K562 (cell line): ENCODE measurements around the gene ATPAF2. TPM values are rescaled to one million over a fixed set of nuclear protein-coding genes. Genes with fewer than 3 reads are reported as not detected.

Experiments
- CHD1 ChIP-seq: fragments of 200-600 bp; sonication (generic); IDR thresholded peaks from one replicate; pipeline ENCODE4 v1.6.1; 2012; ENCODE audit warnings: mild to moderate bottlenecking, moderate library complexity, low read length, inconsistent platforms
- FOXP1 ChIP-seq: sonication (generic); formaldehyde crosslinking; IDR thresholded peaks from 2 replicates; pipeline ENCODE4 v1.8.0; 2022; ENCODE audit warnings: mild to moderate bottlenecking, missing genetic modification reagents
- GABPA ChIP-seq: fragments of 200-800 bp; sonication (Bioruptor generic); conservative IDR thresholded peaks from 2 replicates; pipeline ENCODE4 v1.6.1; 2016; ENCODE audit warnings: low read depth, missing genetic modification characterization, missing compliant biosample characterization
- HCFC1 ChIP-seq: IDR thresholded peaks from 2 replicates; pipeline ENCODE4 v1.6.1; 2012; ENCODE audit warnings: low read depth, low read length, improper control_type of control experiment
- KDM4B ChIP-seq, 2 experiments: fragments of 450-650 bp in 1 of 2; sonication (generic) in 1 of 2; IDR thresholded peaks; 2 replicates each; pipeline ENCODE4 v1.6.1; 2016 to 2017; ENCODE audit warnings: borderline replicate concordance in 2 of 2, antibody characterized with exemption in 1 of 2, low read depth in 1 of 2, mild to moderate bottlenecking in 1 of 2
- POLR2G ChIP-seq: fragments of 200-400 bp; formaldehyde crosslinking; IDR thresholded peaks from 2 replicates; pipeline ENCODE4 v1.6.1; 2017; ENCODE audit warnings: low read depth, mild to moderate bottlenecking, antibody characterized with exemption, low read length, moderate library complexity
- SAP30 ChIP-seq: fragments of 200-600 bp; sonication (generic); IDR thresholded peaks from 2 replicates; pipeline ENCODE4 v1.6.1; 2012; ENCODE audit warnings: borderline replicate concordance, low read depth, mild to moderate bottlenecking, moderate library complexity, low read length, control low read depth, inconsistent platforms; ENCODE audit not compliant: insufficient read depth, poor library complexity, severe bottlenecking
- ZKSCAN1 ChIP-seq: fragments of 150-350 bp; IDR thresholded peaks from 2 replicates; pipeline ENCODE4 v1.6.1; 2016; ENCODE audit warnings: low read depth, low read length
- ZNF146 ChIP-seq: IDR thresholded peaks from one replicate; pipeline ENCODE4 v1.6.1; 2018; ENCODE audit warnings: missing compliant biosample characterization; ENCODE audit not compliant: unreplicated experiment
- ZNF79 ChIP-seq: fragments of 250-450 bp; sonication (Bioruptor Pico); IDR thresholded peaks from 2 replicates; pipeline ENCODE4 v1.4.0; 2020; ENCODE audit warnings: low read depth, mild to moderate bottlenecking, moderate library complexity
- polyA plus RNA-seq, 8 experiments: library from polyadenylated mRNA; depleted of rRNA in 4 of 8; stranded (reverse) in 5 of 8; unstranded in 3 of 8; fragments of >200 nt; fragmentation: Nextera tagmentation in 2 of 8; fragmentation: Illumina TruSeq in 1 of 8; extraction: Ambion mirVana in 2 of 8; extraction: Trizol in 1 of 8; gene quantifications; 2 replicates each; pipeline versions ENCODE4 v1.2.1 to v1.2.3, GENCODE V29; 2011 to 2014; ENCODE audit warnings: inconsistent platforms in 1 of 8, missing spikeins in 1 of 8
- total RNA-seq, 7 experiments: library from RNA; depleted of rRNA in 6 of 7; stranded (reverse); fragments of >200 nt in 6 of 7; fragmentation: Illumina TruSeq in 2 of 7; extraction: Trizol in 2 of 7; gene quantifications; 2 replicates each; pipeline versions ENCODE4 v1.2.1 to v1.2.3, GENCODE V29; 2011 to 2021; ENCODE audit warnings: low replicate concordance in 1 of 7
- TF ChIP-seq, protein P1 (sequence below): fragments of 200-800 bp; sonication (Bioruptor generic); IDR thresholded peaks from 2 replicates; pipeline ENCODE4 v1.6.1; 2017; ENCODE audit warnings: missing genetic modification characterization, missing compliant biosample characterization
- TF ChIP-seq, protein P2 (sequence below): fragments of 200-800 bp; sonication (Bioruptor generic); IDR thresholded peaks from 2 replicates; pipeline ENCODE4 v1.6.1; 2017; ENCODE audit warnings: missing genetic modification characterization, missing compliant biosample characterization
- TF ChIP-seq, protein P3 (sequence below): sonication (generic); formaldehyde crosslinking; IDR thresholded peaks from 2 replicates; pipeline ENCODE4 v1.9.0; 2022; ENCODE audit warnings: mild to moderate bottlenecking, missing genetic modification reagents

ATPAF2 gene
- total and polyA plus RNA-seq, 9 of the 15 experiments (the other 6 are each of a cell fraction or from before 2014, with no cell fraction given), result 2.1 to 19.2 (median 11.3) TPM

DNA sequence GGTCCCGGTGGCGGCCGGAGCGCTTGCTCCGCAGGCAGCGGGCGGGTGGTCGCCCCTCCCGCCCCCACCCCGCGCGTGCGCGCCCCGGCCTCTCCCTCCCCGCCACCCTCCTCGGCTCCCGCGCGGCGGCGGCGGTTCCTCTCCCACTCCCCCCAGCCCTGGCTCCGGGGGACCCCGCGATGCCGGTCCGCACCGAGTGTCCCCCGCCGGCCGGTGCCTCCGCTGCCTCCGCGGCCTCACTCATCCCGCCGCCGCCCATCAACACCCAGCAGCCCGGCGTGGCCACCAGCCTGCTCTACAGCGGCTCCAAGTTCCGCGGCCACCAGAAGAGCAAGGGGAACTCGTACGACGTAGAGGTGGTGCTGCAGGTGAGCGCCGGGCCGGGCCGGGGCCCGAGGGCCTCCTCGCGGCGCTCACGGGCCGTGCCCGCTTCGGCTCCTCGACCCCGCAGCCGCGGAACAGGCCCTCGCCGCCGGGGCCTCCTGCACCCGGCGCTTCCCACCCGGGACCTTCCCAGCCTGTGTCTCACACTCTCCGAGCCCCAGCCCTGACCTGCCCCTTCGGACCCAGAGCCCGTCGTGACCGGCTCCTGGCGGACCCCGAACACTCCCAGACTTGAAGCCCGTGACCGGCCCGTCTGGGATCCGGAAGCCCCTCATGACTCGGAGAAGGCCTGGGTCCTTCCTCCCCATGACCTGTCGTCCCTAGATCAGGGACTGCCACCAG is 730 bp upstream of the ATPAF2 start (continued):
- TF ChIP-seq ZNF146 (CRISPR knock-in tag) (no peak), SAP30 (peak; percentile 62), POLR2G (0 out of 2 replicates have a peak, but pooled peaks have one; percentile 11), HCFC1 (no peak), GABPA (no peak; the same call in 1 of the 2 replicates), FOXP1 (CRISPR knock-in tag) (0 out of 2 replicates have a peak, but pooled peaks have one; percentile 5), ZKSCAN1 (no peak), ZNF79 (CRISPR knock-in tag) (no peak), CHD1 (peak; percentile 51), KDM4B (IDR thresholded peaks at IDR 0.05; ENCODE audit: borderline replicate concordance in 2 of 2, low read depth in 1 of 2) (0 out of 4 replicates have a peak, but pooled peaks of 1 of the 2 experiments have one; percentile 11)
- TF ChIP-seq, protein P1, sequence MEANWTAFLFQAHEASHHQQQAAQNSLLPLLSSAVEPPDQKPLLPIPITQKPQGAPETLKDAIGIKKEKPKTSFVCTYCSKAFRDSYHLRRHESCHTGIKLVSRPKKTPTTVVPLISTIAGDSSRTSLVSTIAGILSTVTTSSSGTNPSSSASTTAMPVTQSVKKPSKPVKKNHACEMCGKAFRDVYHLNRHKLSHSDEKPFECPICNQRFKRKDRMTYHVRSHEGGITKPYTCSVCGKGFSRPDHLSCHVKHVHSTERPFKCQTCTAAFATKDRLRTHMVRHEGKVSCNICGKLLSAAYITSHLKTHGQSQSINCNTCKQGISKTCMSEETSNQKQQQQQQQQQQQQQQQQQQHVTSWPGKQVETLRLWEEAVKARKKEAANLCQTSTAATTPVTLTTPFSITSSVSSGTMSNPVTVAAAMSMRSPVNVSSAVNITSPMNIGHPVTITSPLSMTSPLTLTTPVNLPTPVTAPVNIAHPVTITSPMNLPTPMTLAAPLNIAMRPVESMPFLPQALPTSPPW (CRISPR knock-in tag), result peak; percentile 77; the same call in 1 of the 2 replicates
- TF ChIP-seq, protein P2, sequence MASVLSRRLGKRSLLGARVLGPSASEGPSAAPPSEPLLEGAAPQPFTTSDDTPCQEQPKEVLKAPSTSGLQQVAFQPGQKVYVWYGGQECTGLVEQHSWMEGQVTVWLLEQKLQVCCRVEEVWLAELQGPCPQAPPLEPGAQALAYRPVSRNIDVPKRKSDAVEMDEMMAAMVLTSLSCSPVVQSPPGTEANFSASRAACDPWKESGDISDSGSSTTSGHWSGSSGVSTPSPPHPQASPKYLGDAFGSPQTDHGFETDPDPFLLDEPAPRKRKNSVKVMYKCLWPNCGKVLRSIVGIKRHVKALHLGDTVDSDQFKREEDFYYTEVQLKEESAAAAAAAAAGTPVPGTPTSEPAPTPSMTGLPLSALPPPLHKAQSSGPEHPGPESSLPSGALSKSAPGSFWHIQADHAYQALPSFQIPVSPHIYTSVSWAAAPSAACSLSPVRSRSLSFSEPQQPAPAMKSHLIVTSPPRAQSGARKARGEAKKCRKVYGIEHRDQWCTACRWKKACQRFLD, result no peak
- TF ChIP-seq, protein P3, sequence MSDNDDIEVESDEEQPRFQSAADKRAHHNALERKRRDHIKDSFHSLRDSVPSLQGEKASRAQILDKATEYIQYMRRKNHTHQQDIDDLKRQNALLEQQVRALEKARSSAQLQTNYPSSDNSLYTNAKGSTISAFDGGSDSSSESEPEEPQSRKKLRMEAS (CRISPR knock-in tag), result no peak
